Measurements from ENCODE around the gene CNTN1.

The CNTN1 gene

DNA sequence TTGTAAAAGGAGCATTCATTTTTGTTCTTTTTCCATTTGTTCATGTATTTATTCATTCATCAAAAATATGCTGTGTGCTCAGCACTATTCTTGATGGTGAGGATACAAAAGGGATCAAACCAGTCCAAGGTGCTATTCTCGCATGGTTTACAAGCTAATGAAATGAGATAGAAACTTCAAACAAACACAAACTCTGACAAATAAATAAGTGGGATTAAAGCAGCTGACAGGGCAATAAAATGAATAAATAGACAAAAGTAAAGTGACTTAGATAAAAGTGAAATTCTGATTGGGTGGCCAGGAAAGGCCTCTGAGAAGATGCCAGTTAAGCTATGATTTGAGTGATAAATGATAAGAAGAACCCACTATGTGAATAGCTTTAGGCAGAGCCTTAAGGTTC lies 333.9 kb downstream of the CNTN1 start:
- H3K9me3 ChIP-seq (ENCODE audit: low read depth, low read length) = no peaks in the 10 kb centered on the region
- H3K4me3 ChIP-seq = no peak overlapping the region
- H3K36me3 ChIP-seq (ENCODE audit: insufficient read depth, low read length) = no peaks in the 10 kb centered on the region
- no peak overlapping the region for H3K27ac ChIP-seq
- no peak overlapping the region for H3K9ac ChIP-seq (ENCODE audit: insufficient read length)
- TF ChIP-seq POLR2AphosphoS5 (IDR thresholded peaks at IDR 0.05; ENCODE audit: borderline replicate concordance, low read depth, low read length) (no peak), FOXP2 (optimal IDR thresholded peaks at IDR 0.05; ENCODE audit: control extremely low read depth, extremely low read length, insufficient read depth) (no peak)
- DNase-seq (ENCODE audit: low read depth, low spot score) = no peak

DNA sequence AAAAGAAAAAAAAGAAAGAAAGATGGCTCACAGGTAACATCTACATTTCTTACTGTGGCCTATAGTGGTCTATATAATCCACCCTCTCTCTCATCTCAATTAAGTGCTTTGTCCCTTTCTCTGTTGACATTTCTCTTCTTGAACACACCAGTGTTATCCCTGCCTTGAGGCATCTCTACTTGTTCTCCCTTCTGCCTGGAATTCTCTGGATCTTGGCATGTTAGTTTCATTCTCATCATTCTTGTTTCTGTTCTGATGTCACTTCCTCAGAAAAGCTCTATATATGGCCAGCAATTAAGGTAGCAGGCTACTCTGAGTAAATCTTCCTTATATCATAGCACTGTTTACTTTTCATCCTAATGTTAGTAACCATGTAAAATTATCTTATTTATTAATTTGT lies 340.1 kb downstream of the CNTN1 start:
- Histone ChIP-seq H3K27ac (no peak overlapping the region), H3K4me3 (no peak overlapping the region), H3K36me3 (ENCODE audit: insufficient read depth, low read length) (no peaks in the 10 kb centered on the region), H3K9ac (ENCODE audit: insufficient read length) (no peak overlapping the region), H3K9me3 (ENCODE audit: low read depth, low read length) (no peaks in the 10 kb centered on the region)
- TF ChIP-seq FOXP2 (optimal IDR thresholded peaks at IDR 0.05; ENCODE audit: control extremely low read depth, extremely low read length, insufficient read depth) (no peak), EZH2 (IDR thresholded peaks at IDR 0.05) (no peak), POLR2AphosphoS5 (IDR thresholded peaks at IDR 0.05; ENCODE audit: borderline replicate concordance, low read depth, low read length) (no peak)
- no peak for DNase-seq (ENCODE audit: low read depth, low spot score)

DNA sequence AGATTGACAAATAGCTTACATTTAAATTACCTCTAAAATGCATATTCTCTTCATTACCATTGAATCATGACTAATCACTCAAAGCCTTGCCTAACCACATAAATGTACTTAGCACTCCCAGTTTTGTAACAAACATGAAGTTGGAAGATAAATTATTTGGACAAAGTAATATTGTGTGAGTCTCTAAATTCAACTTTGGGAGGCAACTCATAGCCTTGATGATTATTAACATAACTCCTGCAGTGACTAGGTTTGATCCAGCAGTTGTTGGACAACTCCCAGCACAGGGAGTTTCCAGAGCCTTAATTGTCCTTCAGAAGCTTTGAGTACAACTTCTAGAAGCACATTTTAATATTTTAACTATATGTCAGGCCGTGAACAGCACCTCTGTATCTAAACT lies 342.4 kb downstream of the CNTN1 start:
- H3K4me3 ChIP-seq = no peak overlapping the region
- H3K36me3 ChIP-seq (ENCODE audit: insufficient read depth, low read length) = no peaks in the 10 kb centered on the region
- no peak overlapping the region for H3K9ac ChIP-seq (ENCODE audit: insufficient read length)
- TF ChIP-seq EZH2 (IDR thresholded peaks at IDR 0.05) (no peak), POLR2AphosphoS5 (IDR thresholded peaks at IDR 0.05; ENCODE audit: borderline replicate concordance, low read depth, low read length) (no peak), FOXP2 (optimal IDR thresholded peaks at IDR 0.05; ENCODE audit: control extremely low read depth, extremely low read length, insufficient read depth) (no peak)
- peak overlapping the region; percentile 53; the same call in 1 of the 2 replicates for H3K27ac ChIP-seq
- no peaks in the 10 kb centered on the region for H3K9me3 ChIP-seq (ENCODE audit: low read depth, low read length)
- no peak for DNase-seq (ENCODE audit: low read depth, low spot score)

DNA sequence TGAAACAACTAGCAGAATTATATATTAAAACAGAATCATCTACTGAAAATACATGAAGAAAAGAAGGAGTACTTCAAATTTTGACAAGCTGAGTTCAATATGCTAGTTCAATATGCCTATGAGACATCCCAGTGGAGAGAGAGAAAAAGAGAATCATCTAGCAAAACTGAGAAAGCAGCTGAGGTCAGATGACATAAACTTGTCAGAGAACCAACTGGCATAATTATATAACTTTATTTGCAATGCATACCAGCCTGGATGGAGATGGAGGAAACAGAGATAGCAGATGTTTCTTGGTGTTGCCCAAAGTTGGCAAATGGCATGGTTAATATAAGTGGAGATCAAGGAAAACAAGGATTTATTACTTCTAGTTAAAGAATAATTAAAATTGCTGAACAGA lies 347.2 kb downstream of the CNTN1 start:
- Histone ChIP-seq H3K36me3 (ENCODE audit: insufficient read depth, low read length) (no peaks in the 10 kb centered on the region), H3K9me3 (ENCODE audit: low read depth, low read length) (no peaks in the 10 kb centered on the region), H3K27ac (no peak overlapping the region), H3K9ac (ENCODE audit: insufficient read length) (no peak overlapping the region), H3K4me3 (no peak overlapping the region)
- DNase-seq (ENCODE audit: low read depth, low spot score) = no peak
- TF ChIP-seq POLR2AphosphoS5 (IDR thresholded peaks at IDR 0.05; ENCODE audit: borderline replicate concordance, low read depth, low read length) = no peak
- TF ChIP-seq FOXP2 (optimal IDR thresholded peaks at IDR 0.05; ENCODE audit: control extremely low read depth, extremely low read length, insufficient read depth) = no peak
- TF ChIP-seq EZH2 (IDR thresholded peaks at IDR 0.05) = no peak

DNA sequence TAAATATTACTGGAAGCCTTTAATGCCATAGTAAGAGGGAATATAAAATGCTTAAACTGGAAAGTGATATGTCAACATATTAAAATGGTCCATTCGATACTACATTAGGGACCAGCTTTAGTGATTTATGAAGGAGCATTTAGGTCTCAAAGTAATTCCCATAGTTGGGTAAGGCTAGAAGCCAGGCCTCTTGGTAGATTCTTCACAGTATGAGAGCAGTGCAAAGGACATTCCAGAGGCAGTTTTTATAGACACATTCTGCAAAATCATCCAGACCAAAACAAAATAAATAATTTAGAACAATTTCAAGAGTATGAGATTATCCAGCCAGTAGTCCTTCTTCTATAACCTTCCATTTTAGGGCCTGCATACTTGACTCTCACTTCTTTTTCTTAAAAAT lies 353.3 kb downstream of the CNTN1 start:
- no peak overlapping the region for H3K9ac ChIP-seq (ENCODE audit: insufficient read length)
- no peak overlapping the region for H3K27ac ChIP-seq
- TF ChIP-seq POLR2AphosphoS5 (IDR thresholded peaks at IDR 0.05; ENCODE audit: borderline replicate concordance, low read depth, low read length) = no peak
- no peak for TF ChIP-seq EZH2 (IDR thresholded peaks at IDR 0.05)
- TF ChIP-seq FOXP2 (optimal IDR thresholded peaks at IDR 0.05; ENCODE audit: control extremely low read depth, extremely low read length, insufficient read depth) = no peak
- no peaks in the 10 kb centered on the region for H3K36me3 ChIP-seq (ENCODE audit: insufficient read depth, low read length)
- DNase-seq (ENCODE audit: low read depth, low spot score) = no peak
- H3K9me3 ChIP-seq (ENCODE audit: low read depth, low read length) = no peaks in the 10 kb centered on the region
- H3K4me3 ChIP-seq = no peak overlapping the region

DNA sequence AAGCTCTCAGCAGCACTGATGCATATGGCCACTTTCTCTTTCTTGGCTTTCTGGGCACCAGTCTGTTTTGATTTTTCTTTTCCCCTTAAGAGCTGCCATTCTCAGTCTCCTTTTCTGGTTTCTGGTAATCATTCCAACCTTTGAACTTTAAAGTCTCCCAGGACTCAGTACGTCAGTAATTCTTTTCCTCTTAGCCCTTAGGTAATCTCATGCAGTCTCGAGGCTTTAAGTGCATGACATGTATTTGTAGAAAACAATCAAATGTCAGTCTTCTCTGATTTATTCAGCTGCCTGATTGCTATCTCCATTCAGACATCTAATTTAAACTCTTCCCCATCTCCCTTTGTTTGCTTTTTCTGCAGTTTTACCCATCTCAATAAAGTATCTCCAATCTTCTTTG lies 356.8 kb downstream of the CNTN1 start:
- H3K27ac ChIP-seq = no peak overlapping the region

DNA sequence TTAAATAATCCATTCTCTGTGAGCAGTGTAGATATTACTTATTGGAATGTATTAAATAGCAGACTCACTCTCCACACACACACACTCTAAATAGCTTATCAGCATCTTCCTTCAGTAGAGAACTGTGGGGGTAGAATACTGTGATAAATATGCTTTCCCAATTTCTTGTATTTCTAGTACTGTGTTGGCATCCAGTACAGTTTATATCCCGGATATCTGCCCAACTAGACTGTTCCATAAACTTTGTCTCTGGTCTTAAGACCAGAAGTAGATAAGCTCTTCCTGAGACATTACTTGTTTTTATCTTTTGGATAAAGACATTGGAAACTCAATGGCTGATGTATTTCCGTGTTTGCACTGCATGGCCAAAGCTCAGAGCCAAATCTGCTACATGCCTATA lies 359.7 kb downstream of the CNTN1 start:
- no peak overlapping the region for H3K9ac ChIP-seq (ENCODE audit: insufficient read length)
- H3K4me3 ChIP-seq = no peak overlapping the region
- no peak overlapping the region for H3K27ac ChIP-seq
- no peak for TF ChIP-seq EZH2 (IDR thresholded peaks at IDR 0.05)
- TF ChIP-seq POLR2AphosphoS5 (IDR thresholded peaks at IDR 0.05; ENCODE audit: borderline replicate concordance, low read depth, low read length) = no peak
- TF ChIP-seq FOXP2 (optimal IDR thresholded peaks at IDR 0.05; ENCODE audit: control extremely low read depth, extremely low read length, insufficient read depth) = no peak
- no peaks in the 10 kb centered on the region for H3K9me3 ChIP-seq (ENCODE audit: low read depth, low read length)
- DNase-seq (ENCODE audit: low read depth, low spot score) = no peak
- H3K36me3 ChIP-seq (ENCODE audit: insufficient read depth, low read length) = no peaks in the 10 kb centered on the region

More for the DNA sequence above, 356.8 kb downstream of the CNTN1 start:
- Histone ChIP-seq H3K4me3 (no peak overlapping the region), H3K9me3 (ENCODE audit: low read depth, low read length) (no peaks in the 10 kb centered on the region), H3K36me3 (ENCODE audit: insufficient read depth, low read length) (no peaks in the 10 kb centered on the region), H3K9ac (ENCODE audit: insufficient read length) (no peak overlapping the region)
- TF ChIP-seq FOXP2 (optimal IDR thresholded peaks at IDR 0.05; ENCODE audit: control extremely low read depth, extremely low read length, insufficient read depth) (no peak), EZH2 (IDR thresholded peaks at IDR 0.05) (no peak), POLR2AphosphoS5 (IDR thresholded peaks at IDR 0.05; ENCODE audit: borderline replicate concordance, low read depth, low read length) (no peak)
- no peak for DNase-seq (ENCODE audit: low read depth, low spot score)

DNA sequence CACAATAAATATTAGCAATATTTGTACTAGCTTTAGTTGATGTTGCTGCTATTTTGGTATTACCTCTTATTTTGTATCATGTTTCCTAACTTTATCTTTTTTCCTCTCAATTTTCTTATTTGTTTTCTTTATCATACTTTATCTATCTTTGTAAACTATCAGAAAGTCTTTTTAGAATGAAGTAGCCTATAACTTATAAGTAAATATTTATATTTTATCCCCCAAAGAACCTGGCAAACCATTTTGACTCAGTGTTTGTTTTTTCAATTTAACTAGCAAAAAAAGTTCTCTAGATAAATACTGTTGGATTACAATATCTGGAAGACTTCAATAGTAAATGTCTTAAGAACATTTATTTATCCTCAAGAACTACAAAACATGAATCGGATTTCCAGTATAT lies 360.2 kb downstream of the CNTN1 start:
- Histone ChIP-seq H3K4me3 (no peak overlapping the region), H3K27ac (no peak overlapping the region), H3K36me3 (ENCODE audit: insufficient read depth, low read length) (no peaks in the 10 kb centered on the region), H3K9me3 (ENCODE audit: low read depth, low read length) (no peaks in the 10 kb centered on the region), H3K9ac (ENCODE audit: insufficient read length) (no peak overlapping the region)
- no peak for DNase-seq (ENCODE audit: low read depth, low spot score)
- no peak for TF ChIP-seq POLR2AphosphoS5 (IDR thresholded peaks at IDR 0.05; ENCODE audit: borderline replicate concordance, low read depth, low read length)
- no peak for TF ChIP-seq FOXP2 (optimal IDR thresholded peaks at IDR 0.05; ENCODE audit: control extremely low read depth, extremely low read length, insufficient read depth)
- no peak for TF ChIP-seq EZH2 (IDR thresholded peaks at IDR 0.05)

DNA sequence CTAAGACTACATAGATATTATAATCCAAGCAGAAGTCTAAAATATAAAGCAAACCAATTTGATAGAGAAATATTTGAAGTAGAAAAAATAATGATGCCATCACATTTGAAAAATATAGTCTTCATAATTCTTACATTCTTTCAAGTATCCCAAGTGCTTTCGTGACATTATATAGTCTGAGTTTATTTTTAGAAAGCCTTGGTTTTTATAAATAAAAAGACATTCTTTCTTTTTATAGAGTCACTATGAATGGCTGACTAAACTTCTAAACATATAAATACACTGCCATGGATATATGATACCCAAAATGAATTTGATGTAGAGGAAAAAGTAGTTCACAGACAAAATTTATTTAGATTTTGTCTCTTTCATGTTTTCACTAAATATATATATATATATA lies 360.8 kb downstream of the CNTN1 start:
- Histone ChIP-seq H3K9me3 (ENCODE audit: low read depth, low read length) (no peaks in the 10 kb centered on the region), H3K4me3 (no peak overlapping the region), H3K36me3 (ENCODE audit: insufficient read depth, low read length) (no peaks in the 10 kb centered on the region), H3K27ac (no peak overlapping the region), H3K9ac (ENCODE audit: insufficient read length) (no peak overlapping the region)
- TF ChIP-seq POLR2AphosphoS5 (IDR thresholded peaks at IDR 0.05; ENCODE audit: borderline replicate concordance, low read depth, low read length) (no peak), FOXP2 (optimal IDR thresholded peaks at IDR 0.05; ENCODE audit: control extremely low read depth, extremely low read length, insufficient read depth) (no peak), EZH2 (IDR thresholded peaks at IDR 0.05) (no peak)
- no peak for DNase-seq (ENCODE audit: low read depth, low spot score)

Measured in SK-N-MC (cell line).